ENCODE results near the gene ACP7. TPM values are rescaled to one million over a fixed set of nuclear protein-coding genes. Genes with fewer than 3 reads are reported as not detected.

ACP7 gene
- total RNA-seq, 1 experiment from 2014 or later = 0.15 TPM

DNA sequence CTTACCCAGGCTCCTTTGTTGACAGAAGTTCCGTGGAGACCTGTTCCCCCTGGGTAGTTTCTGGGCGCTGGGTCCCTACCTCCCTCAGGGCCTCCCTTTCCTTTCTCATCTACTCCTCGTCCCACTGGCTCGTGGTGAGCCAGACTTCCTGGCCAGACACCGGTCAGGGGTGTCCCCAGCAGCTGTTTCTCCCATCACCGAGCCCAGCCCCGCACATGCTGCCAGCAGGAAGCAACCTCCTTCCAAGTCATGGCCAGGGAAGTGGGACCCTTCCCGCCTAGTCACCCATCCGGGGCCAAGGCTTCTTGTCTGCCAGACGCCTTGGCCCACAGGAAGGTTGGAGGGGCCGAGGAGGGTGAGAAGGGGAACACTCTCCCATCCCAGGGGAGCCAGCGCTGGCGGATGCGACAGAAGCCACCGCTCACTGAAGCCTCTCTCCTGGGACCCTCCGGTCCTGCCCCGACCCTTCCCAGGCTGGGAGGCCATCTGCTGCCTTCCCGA, 47.1 kb downstream of the ACP7 start:
- Histone ChIP-seq H3K4me2 (ENCODE audit: insufficient read depth, insufficient read length, low read length) (no peak overlapping the region), H2BK5ac (ENCODE audit: insufficient read length, low read length) (no peak overlapping the region), H3K14ac (ENCODE audit: insufficient read depth, low read length) (peak overlapping the region; percentile 34; the same call in 1 of the 2 replicates), H3K4ac (ENCODE audit: low read depth, low read length) (no peak overlapping the region), H4K91ac (ENCODE audit: insufficient read length, low read depth, low read length) (no peak overlapping the region), H3K4me1 (ENCODE audit: insufficient read depth, low read length) (peaks cover 6% of the 10 kb centered on the region; the same call in 1 of the 2 replicates), H3K9ac (ENCODE audit: extremely low read depth, insufficient read length, low read length) (no peak overlapping the region), H3K27ac (ENCODE audit: insufficient read length, low read depth, low read length) (no peak overlapping the region), H2AK5ac (ENCODE audit: insufficient read length, low read length) (no peak overlapping the region), H2BK20ac (ENCODE audit: low read depth, low read length, poor library complexity, severe bottlenecking) (no peak overlapping the region), H3T11ph (ENCODE audit: low read length) (no peak overlapping the region), H2BK12ac (ENCODE audit: insufficient read length, low read depth, low read length) (no peak overlapping the region), H4K5ac (ENCODE audit: insufficient read length, low read depth, low read length) (no peak overlapping the region), H3K79me2 (ENCODE audit: insufficient read depth, low read length) (peaks cover 40% of the 10 kb centered on the region; the same call in 1 of the 2 replicates), H2BK15ac (ENCODE audit: low read depth, low read length) (no peak overlapping the region), H3K56ac (ENCODE audit: insufficient read length, low read depth, low read length) (no peak overlapping the region), H2BK120ac (ENCODE audit: low read depth, low read length, poor library complexity, severe bottlenecking) (no peak overlapping the region), H3K79me1 (ENCODE audit: insufficient read depth, low read depth, low read length, poor library complexity, severe bottlenecking) (peaks cover 5% of the 10 kb centered on the region), H3K9me3 (ENCODE audit: control insufficient read depth, low read depth, low read length) (no peaks in the 10 kb centered on the region), H3K23ac (ENCODE audit: insufficient read length, low read depth, low read length) (no peak overlapping the region), H2AFZ (ENCODE audit: low read length) (no peak overlapping the region), H3K18ac (ENCODE audit: insufficient read length, low read depth, low read length) (no peak overlapping the region), H3K27me3 (ENCODE audit: insufficient read depth, low read length) (no peaks in the 10 kb centered on the region), H4K8ac (replicated peaks; ENCODE audit: insufficient read length, low read depth, low read length) (no peak overlapping the region), H4K20me1 (ENCODE audit: control insufficient read depth, insufficient read depth, insufficient read length) (peaks cover 11% of the 10 kb centered on the region), H3K23me2 (ENCODE audit: insufficient read length, low read depth, low read length, poor library complexity, severe bottlenecking) (peaks cover 9% of the 10 kb centered on the region)
- peak overlapping the region in 1 of 2 experiments; percentile 31; a peak in 1 of 5 replicates for H3K4me3 Mint-ChIP-seq
- no CpG with 5 or more reads among the region's 18 CpGs for WGBS (ENCODE audit: extremely low coverage, insufficient read length, low lambda C conversion rate)
- no peaks in the 10 kb centered on the region; a peak in 2 of 7 replicates for H3K36me3 Mint-ChIP-seq (ENCODE audit: insufficient read depth in 1 of 3, low read depth in 3 of 3)
- H3K27me3 Mint-ChIP-seq (ENCODE audit: low read depth) = no peaks in the 10 kb centered on the region
- no peaks in the 10 kb centered on the region for H3K9me3 Mint-ChIP-seq
- TF ChIP-seq, protein P1, sequence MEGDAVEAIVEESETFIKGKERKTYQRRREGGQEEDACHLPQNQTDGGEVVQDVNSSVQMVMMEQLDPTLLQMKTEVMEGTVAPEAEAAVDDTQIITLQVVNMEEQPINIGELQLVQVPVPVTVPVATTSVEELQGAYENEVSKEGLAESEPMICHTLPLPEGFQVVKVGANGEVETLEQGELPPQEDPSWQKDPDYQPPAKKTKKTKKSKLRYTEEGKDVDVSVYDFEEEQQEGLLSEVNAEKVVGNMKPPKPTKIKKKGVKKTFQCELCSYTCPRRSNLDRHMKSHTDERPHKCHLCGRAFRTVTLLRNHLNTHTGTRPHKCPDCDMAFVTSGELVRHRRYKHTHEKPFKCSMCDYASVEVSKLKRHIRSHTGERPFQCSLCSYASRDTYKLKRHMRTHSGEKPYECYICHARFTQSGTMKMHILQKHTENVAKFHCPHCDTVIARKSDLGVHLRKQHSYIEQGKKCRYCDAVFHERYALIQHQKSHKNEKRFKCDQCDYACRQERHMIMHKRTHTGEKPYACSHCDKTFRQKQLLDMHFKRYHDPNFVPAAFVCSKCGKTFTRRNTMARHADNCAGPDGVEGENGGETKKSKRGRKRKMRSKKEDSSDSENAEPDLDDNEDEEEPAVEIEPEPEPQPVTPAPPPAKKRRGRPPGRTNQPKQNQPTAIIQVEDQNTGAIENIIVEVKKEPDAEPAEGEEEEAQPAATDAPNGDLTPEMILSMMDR (conservative IDR thresholded peaks at IDR 0.05) = no peak
- H3K27ac Mint-ChIP-seq = peak overlapping the region; percentile 82 to 89 (median 86)
- no peak for DNase-seq
- peaks cover 73 to 82% of the 10 kb centered on the region in 2 experiments for H3K4me1 Mint-ChIP-seq

Measured in H9 (cell line).